SU-DHL-6 (cell line): ENCODE measurements around the gene HRK.

Experiments
- EZH2phosphoT487 ChIP-seq: fragments of 200-600 bp; sonication (generic), shearing (Covaris generic); conservative IDR thresholded peaks from 2 replicates; pipeline ENCODE4 v1.6.1; 2018; ENCODE audit warnings: mild to moderate bottlenecking, antibody characterized with exemption, low read length, moderate library complexity, mixed read lengths
- TF ChIP-seq, protein P1 (sequence below): fragments of 200-600 bp; sonication (generic); IDR thresholded peaks from one replicate; pipeline ENCODE4 v1.5.1; 2017; ENCODE audit warnings: antibody characterized with exemption, mild to moderate bottlenecking, low read length, moderate library complexity; ENCODE audit not compliant: insufficient read depth, poor library complexity, severe bottlenecking

DNA sequence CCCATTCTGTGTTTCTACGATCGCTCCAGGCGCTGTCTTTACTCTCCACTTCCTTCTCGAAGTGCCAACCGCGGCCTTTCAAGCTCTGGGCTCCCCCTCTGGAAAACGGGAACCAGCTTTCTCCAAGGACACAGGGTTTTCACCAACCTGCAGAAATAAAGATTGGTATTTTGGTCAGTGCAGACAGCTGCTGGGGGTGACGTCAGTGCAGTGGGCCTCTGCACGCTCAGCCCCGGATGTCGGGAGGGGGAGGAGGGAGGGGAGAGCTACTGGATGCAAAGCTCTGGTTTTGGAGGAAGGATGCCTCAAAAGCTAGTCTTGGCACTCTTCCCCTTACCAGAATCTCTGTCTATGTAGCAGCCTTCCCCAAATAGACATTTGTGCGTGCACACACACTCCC, 19.9 kb downstream of the HRK start:
- TF ChIP-seq, protein P1, sequence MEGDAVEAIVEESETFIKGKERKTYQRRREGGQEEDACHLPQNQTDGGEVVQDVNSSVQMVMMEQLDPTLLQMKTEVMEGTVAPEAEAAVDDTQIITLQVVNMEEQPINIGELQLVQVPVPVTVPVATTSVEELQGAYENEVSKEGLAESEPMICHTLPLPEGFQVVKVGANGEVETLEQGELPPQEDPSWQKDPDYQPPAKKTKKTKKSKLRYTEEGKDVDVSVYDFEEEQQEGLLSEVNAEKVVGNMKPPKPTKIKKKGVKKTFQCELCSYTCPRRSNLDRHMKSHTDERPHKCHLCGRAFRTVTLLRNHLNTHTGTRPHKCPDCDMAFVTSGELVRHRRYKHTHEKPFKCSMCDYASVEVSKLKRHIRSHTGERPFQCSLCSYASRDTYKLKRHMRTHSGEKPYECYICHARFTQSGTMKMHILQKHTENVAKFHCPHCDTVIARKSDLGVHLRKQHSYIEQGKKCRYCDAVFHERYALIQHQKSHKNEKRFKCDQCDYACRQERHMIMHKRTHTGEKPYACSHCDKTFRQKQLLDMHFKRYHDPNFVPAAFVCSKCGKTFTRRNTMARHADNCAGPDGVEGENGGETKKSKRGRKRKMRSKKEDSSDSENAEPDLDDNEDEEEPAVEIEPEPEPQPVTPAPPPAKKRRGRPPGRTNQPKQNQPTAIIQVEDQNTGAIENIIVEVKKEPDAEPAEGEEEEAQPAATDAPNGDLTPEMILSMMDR = no peak
- TF ChIP-seq EZH2phosphoT487 = no peak
